Measurements from ENCODE around the gene PABPC1L. TPM values are rescaled to one million over a fixed set of nuclear protein-coding genes. Genes with fewer than 3 reads are reported as not detected.

The PABPC1L gene
- total RNA-seq, 6 experiments from 2014 or later = 8.7 to 40.2 (median 27.7) TPM

GRCh38 chr20:44897133-44897532 lies 12.7 kb upstream of the PABPC1L start:
- DNase-seq = no peak
- no peaks in the 10 kb centered on the region for H3K27me3 ChIP-seq
- ATAC-seq = no peak
- peaks cover 0 to 21% (median 13%) of the 10 kb centered on the region in 4 donors for H3K4me1 ChIP-seq
- TF ChIP-seq POLR2A (IDR thresholded peaks at IDR 0.05) (no peak), CTCF (IDR thresholded peaks at IDR 0.05) (no peak)
- intact Hi-C loops (cut with DNase I) = no loop called here
- H3K36me3 ChIP-seq = peaks cover 0 to 8% (median 0%) of the 10 kb centered on the region in 4 donors
- no peaks in the 10 kb centered on the region for H3K9me3 ChIP-seq
- WGBS (ENCODE audit: insufficient coverage, low coverage, low lambda C conversion rate, missing lambda C conversion rate) = 69% methylated on average over 1 of the region's 1 CpG
- H3K27ac ChIP-seq = peak overlapping the region in 1 of 3 donors; percentile 25
- no peak overlapping the region for H3K4me3 ChIP-seq

GRCh38 chr20:44900231-44900854 lies 9.5 kb upstream of the PABPC1L start:
- ATAC-seq = no peak
- Histone ChIP-seq H3K27me3 (no peaks in the 10 kb centered on the region), H3K36me3 (peaks cover 0 to 40% (median 8%) of the 10 kb centered on the region in 4 donors), H3K9me3 (no peaks in the 10 kb centered on the region), H3K27ac (no peak overlapping the region), H3K4me3 (no peak overlapping the region), H3K4me1 (peaks cover 0 to 21% (median 13%) of the 10 kb centered on the region in 4 donors)
- intact Hi-C loops (cut with DNase I) = no loop called here
- WGBS (ENCODE audit: insufficient coverage, low coverage, low lambda C conversion rate, missing lambda C conversion rate) = 87% methylated on average over 5 of the region's 5 CpGs
- DNase-seq = no peak
- TF ChIP-seq CTCF (IDR thresholded peaks at IDR 0.05) = no peak
- TF ChIP-seq POLR2A (IDR thresholded peaks at IDR 0.05) = no peak

GRCh38 chr20:44901974-44902373 lies 7.9 kb upstream of the PABPC1L start:
- peaks cover 0 to 5% (median 1%) of the 10 kb centered on the region in 4 donors for H3K4me1 ChIP-seq
- peaks cover 0 to 56% (median 15%) of the 10 kb centered on the region in 4 donors for H3K36me3 ChIP-seq
- no peak for DNase-seq
- intact Hi-C loops (cut with DNase I) = no loop called here
- TF ChIP-seq POLR2A (IDR thresholded peaks at IDR 0.05) = no peak
- TF ChIP-seq CTCF (IDR thresholded peaks at IDR 0.05) = no peak
- no peak overlapping the region for H3K4me3 ChIP-seq
- no peaks in the 10 kb centered on the region for H3K27me3 ChIP-seq
- H3K9me3 ChIP-seq = no peaks in the 10 kb centered on the region
- H3K27ac ChIP-seq = no peak overlapping the region
- no CpG with 5 or more reads among the region's 2 CpGs for WGBS (ENCODE audit: insufficient coverage, low coverage, low lambda C conversion rate, missing lambda C conversion rate)
- ATAC-seq = no peak

- Histone ChIP-seq H3K4me3 (no peak overlapping the region), H3K4me1 (no peaks in the 10 kb centered on the region), H3K27me3 (no peaks in the 10 kb centered on the region), H3K9me3 (no peaks in the 10 kb centered on the region), H3K27ac (no peak overlapping the region), H3K36me3 (peaks cover 0 to 67% (median 16%) of the 10 kb centered on the region in 4 donors)
- no peak for DNase-seq
- 72% methylated on average over 4 of the region's 5 CpGs for WGBS (ENCODE audit: insufficient coverage, low coverage, low lambda C conversion rate, missing lambda C conversion rate)
- intact Hi-C loops (cut with DNase I) = no loop called here
- no peak for ATAC-seq
- TF ChIP-seq CTCF (IDR thresholded peaks at IDR 0.05) (no peak), POLR2A (IDR thresholded peaks at IDR 0.05) (no peak)
These were observed 5.5 kb upstream of the PABPC1L start for GRCh38 chr20:44904377-44904776.
